Gastrocnemius medialis (tissue), 4 donors: ENCODE results near the gene SLC34A3. TPM values are rescaled to one million over a fixed set of nuclear protein-coding genes. Genes with fewer than 3 reads are reported as not detected.

Experiments
- ATAC-seq, 2 donors: fragments of 150-250 bp; one replicate each; pipeline ENCODE4 v1.9.1; 2016
- DNase-seq, 2 donors: peaks; one replicate each; pipeline ENCODE4 v3.0.0-alpha.2; 2019
- H3K27ac ChIP-seq, 4 donors: fragments of 200-600 bp; sonication (generic); 1 replicate in 1 of 4; 2 replicates in 3 of 4; pipeline ENCODE4 v1.5.1; 2016 to 2018; ENCODE audit warnings: mild to moderate bottlenecking in 2 of 4, moderate library complexity in 1 of 4
- H3K27me3 ChIP-seq, 3 donors: fragments of 200-600 bp; sonication (generic) in 2 of 3; 1 replicate in 1 of 3; 2 replicates in 2 of 3; pipeline versions ENCODE4 v1.5.1 to v1.6.0; 2016 to 2019; ENCODE audit warnings: mild to moderate bottlenecking in 1 of 3, moderate library complexity in 1 of 3
- H3K36me3 ChIP-seq, 2 donors: fragments of 200-600 bp; sonication (generic) in 1 of 2; one replicate each; pipeline ENCODE4 v1.5.1; 2017 to 2018
- H3K4me1 ChIP-seq, 2 donors: fragments of 200-600 bp; sonication (generic) in 1 of 2; one replicate each; pipeline ENCODE4 v1.5.1; 2016 to 2017; ENCODE audit warnings: mild to moderate bottlenecking in 2 of 2
- H3K4me3 ChIP-seq, 4 donors: fragments of 200-600 bp; sonication (generic) in 3 of 4; 1 replicate in 1 of 4; 2 replicates in 3 of 4; pipeline ENCODE4 v1.5.1; 2016 to 2019; ENCODE audit warnings: mild to moderate bottlenecking in 2 of 4
- H3K9me3 ChIP-seq, 3 donors: fragments of 200-600 bp; sonication (generic) in 2 of 3; 1 replicate in 1 of 3; 2 replicates in 2 of 3; pipeline ENCODE4 v1.5.1; 2016 to 2019
- POLR2A ChIP-seq, 2 donors: fragments of 450-650 bp; IDR thresholded peaks; one replicate each; pipeline ENCODE4 v1.6.1; 2017; ENCODE audit warnings: antibody characterized with exemption in 2 of 2, mild to moderate bottlenecking in 2 of 2, moderate library complexity in 2 of 2
- in situ Hi-C, 4 donors: fragments of 200-750 bp; cut with MboI; loops; one replicate each; pipeline versions ENCODE4 v1.15.0 to v1.8.0; 2017; ENCODE audit warnings: low sequenced_read_pairs in 4 of 4
- intact Hi-C: fragments of 100-400 bp; cut with DNase I; formaldehyde crosslinking; loops from one replicate; pipeline ENCODE4 v1.15.1; 2023; ENCODE audit warnings: low total_unique reads
- total RNA-seq, 4 donors: library from RNA; depleted of rRNA; stranded (reverse); fragments of >200 nt; gene quantifications; one replicate each; pipeline versions ENCODE4 v1.1.0 to v1.2.3, GENCODE V29; 2016
- TF ChIP-seq, protein P1 (sequence below), 5 experiments: fragments of 450-650 bp in 3 of 5; fragments of 200-600 bp in 2 of 5; sonication (generic) in 2 of 5; IDR thresholded peaks in 4 of 5; conservative IDR thresholded peaks in 1 of 5; 1 replicate in 4 of 5; 2 replicates in 1 of 5; pipeline ENCODE4 v1.5.1; 2016 to 2019; ENCODE audit warnings: antibody characterized with exemption in 5 of 5, mild to moderate bottlenecking in 3 of 5, moderate library complexity in 3 of 5

Gene SLC34A3
- total RNA-seq, 4 donors from 2014 or later = not detected

DNA sequence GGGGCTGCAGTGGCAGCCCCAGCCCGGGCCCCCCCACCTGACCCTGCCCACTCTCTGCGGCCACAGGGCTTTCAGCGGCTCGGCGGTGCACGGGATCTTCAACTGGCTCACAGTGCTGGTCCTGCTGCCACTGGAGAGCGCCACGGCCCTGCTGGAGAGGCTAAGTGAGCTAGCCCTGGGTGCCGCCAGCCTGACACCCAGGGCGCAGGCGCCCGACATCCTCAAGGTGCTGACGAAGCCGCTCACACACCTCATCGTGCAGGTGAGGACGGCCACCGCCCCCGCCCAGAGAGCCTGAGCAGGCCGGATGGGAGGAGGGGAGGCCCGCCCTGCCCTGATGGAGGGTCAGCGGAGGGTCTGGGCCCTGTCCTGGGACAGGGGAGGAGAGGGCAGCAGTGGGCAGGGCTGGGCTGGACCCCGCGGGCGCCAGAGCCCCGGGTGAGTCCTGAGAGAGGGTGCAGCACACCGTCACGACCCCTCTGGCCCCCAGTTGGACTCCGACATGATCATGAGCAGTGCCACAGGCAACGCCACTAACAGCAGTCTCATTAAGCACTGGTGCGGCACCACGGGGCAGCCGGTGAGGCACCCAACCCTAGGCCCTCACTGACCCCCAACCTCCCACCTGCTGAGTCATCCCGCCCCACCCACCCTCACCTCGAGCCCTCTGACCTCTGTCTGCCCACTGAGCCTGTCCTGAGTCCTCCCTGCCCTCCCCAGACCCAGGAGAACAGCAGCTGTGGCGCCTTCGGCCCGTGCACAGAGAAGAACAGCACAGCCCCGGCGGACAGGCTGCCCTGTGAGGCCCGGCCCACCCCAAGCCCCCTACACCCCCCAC, 2.7 kb downstream of the SLC34A3 start:
- Histone ChIP-seq H3K4me1 (peaks cover 23 to 31% of the 10 kb centered on the region in 2 donors), H3K36me3 (no peaks in the 10 kb centered on the region), H3K4me3 (no peak overlapping the region), H3K9me3 (no peaks in the 10 kb centered on the region), H3K27ac (no peak overlapping the region), H3K27me3 (peaks cover 21 to 47% (median 26%) of the 10 kb centered on the region in 3 donors)
- DNase-seq (no peak), ATAC-seq (no peak)
- in situ Hi-C loops = loop anchor here in 2 of 4 donors (10.0 kb wide), 1 partner anchor 119 kb away; the partner anchor contains the start of gene DPP7 (in 2 of the 2)
- TF ChIP-seq, protein P1, sequence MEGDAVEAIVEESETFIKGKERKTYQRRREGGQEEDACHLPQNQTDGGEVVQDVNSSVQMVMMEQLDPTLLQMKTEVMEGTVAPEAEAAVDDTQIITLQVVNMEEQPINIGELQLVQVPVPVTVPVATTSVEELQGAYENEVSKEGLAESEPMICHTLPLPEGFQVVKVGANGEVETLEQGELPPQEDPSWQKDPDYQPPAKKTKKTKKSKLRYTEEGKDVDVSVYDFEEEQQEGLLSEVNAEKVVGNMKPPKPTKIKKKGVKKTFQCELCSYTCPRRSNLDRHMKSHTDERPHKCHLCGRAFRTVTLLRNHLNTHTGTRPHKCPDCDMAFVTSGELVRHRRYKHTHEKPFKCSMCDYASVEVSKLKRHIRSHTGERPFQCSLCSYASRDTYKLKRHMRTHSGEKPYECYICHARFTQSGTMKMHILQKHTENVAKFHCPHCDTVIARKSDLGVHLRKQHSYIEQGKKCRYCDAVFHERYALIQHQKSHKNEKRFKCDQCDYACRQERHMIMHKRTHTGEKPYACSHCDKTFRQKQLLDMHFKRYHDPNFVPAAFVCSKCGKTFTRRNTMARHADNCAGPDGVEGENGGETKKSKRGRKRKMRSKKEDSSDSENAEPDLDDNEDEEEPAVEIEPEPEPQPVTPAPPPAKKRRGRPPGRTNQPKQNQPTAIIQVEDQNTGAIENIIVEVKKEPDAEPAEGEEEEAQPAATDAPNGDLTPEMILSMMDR (IDR thresholded peaks at IDR 0.05 in 4 of 5, conservative IDR thresholded peaks at IDR 0.05 in 1 of 5) = no peak
- no peak for TF ChIP-seq POLR2A (IDR thresholded peaks at IDR 0.05)
- intact Hi-C loops = loop anchor here (10.0 kb wide), 1 partner anchor 449 kb away; no protein-coding TSS in a partner anchor

DNA sequence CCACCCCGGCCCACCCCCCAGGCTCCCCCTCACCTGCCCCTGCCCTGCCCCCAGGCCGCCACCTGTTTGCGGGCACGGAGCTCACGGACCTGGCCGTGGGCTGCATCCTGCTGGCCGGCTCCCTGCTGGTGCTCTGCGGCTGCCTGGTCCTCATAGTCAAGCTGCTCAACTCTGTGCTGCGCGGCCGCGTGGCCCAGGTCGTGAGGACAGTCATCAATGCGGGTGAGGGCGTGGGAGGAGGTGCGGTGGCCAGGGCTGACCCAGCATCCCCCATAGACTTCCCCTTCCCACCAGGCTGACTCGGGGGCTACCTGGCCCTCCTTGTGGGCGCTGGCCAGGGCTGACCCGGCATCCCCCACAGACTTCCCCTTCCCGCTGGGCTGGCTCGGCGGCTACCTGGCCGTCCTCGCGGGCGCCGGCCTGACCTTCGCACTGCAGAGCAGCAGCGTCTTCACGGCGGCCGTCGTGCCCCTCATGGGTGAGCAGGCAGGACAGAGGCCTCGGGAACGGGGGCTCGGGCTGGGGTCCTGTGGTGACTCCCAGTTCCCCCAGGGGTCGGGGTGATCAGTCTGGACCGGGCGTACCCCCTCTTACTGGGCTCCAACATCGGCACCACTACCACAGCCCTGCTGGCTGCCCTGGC, 3.5 kb downstream of the SLC34A3 start:
- in situ Hi-C loops (loop anchor here in 2 of 4 donors (10.0 kb wide), 1 partner anchor 119 kb away; the partner anchor contains the start of gene DPP7 (in 2 of the 2)), intact Hi-C loops (loop anchor here (10.0 kb wide), 1 partner anchor 449 kb away; no protein-coding TSS in a partner anchor)
- ATAC-seq = no peak
- TF ChIP-seq, protein P1 (IDR thresholded peaks at IDR 0.05 in 4 of 5, conservative IDR thresholded peaks at IDR 0.05 in 1 of 5) = no peak
- no peak for TF ChIP-seq POLR2A (IDR thresholded peaks at IDR 0.05)
- Histone ChIP-seq H3K27ac (no peak overlapping the region), H3K4me1 (peaks cover 32 to 39% of the 10 kb centered on the region in 2 donors), H3K4me3 (no peak overlapping the region), H3K9me3 (no peaks in the 10 kb centered on the region), H3K27me3 (peaks cover 12 to 39% (median 19%) of the 10 kb centered on the region in 3 donors), H3K36me3 (no peaks in the 10 kb centered on the region)
- no peak for DNase-seq

DNA sequence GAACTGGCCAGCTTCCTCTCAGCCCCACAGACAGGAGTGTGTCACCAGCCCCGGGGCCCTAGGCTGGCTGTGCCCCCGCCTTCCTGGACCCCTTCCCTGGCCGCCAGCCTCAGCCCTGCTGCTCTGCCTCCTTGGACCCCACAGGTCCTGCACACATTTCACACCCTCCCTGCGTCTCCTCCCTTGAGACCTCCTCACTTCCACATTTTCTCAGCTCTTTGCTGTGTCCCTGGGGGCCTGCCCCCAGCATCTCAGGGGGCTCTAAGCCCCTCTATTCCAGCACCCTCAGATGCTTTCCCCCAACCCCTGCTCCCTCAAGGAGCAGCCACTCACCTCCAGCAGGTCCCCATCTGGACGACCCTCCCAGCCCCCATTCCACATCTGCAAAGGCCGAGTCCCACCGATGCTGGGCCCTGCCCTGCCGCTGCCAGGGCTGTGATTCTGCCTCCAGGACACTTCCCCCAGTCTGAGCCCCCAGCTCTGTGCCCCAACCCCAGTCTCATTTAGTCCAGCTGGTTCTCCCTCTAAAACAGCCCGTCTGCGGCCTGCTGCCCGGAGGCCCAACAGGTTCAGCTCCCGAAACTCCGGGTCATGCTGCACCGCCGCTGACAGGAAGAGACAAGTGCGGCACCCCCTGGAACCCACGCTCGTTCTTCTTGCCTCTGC, 4.2 kb downstream of the SLC34A3 start:
- H3K4me3 ChIP-seq = no peak overlapping the region
- in situ Hi-C loops (loop anchor here in 2 of 4 donors (10.0 kb wide), 1 partner anchor 120 kb away; the partner anchor contains the start of gene DPP7 (in 2 of the 2)), intact Hi-C loops (loop anchor here (10.0 kb wide), 1 partner anchor 450 kb away; no protein-coding TSS in a partner anchor)
- peaks cover 38 to 45% of the 10 kb centered on the region in 2 donors for H3K4me1 ChIP-seq
- no peak for ATAC-seq
- TF ChIP-seq, protein P1 (IDR thresholded peaks at IDR 0.05 in 4 of 5, conservative IDR thresholded peaks at IDR 0.05 in 1 of 5) = no peak
- no peak for TF ChIP-seq POLR2A (IDR thresholded peaks at IDR 0.05)
- no peaks in the 10 kb centered on the region for H3K36me3 ChIP-seq
- no peak overlapping the region for H3K27ac ChIP-seq
- H3K27me3 ChIP-seq = peaks cover 5 to 32% (median 13%) of the 10 kb centered on the region in 3 donors
- DNase-seq = no peak
- H3K9me3 ChIP-seq = no peaks in the 10 kb centered on the region

DNA sequence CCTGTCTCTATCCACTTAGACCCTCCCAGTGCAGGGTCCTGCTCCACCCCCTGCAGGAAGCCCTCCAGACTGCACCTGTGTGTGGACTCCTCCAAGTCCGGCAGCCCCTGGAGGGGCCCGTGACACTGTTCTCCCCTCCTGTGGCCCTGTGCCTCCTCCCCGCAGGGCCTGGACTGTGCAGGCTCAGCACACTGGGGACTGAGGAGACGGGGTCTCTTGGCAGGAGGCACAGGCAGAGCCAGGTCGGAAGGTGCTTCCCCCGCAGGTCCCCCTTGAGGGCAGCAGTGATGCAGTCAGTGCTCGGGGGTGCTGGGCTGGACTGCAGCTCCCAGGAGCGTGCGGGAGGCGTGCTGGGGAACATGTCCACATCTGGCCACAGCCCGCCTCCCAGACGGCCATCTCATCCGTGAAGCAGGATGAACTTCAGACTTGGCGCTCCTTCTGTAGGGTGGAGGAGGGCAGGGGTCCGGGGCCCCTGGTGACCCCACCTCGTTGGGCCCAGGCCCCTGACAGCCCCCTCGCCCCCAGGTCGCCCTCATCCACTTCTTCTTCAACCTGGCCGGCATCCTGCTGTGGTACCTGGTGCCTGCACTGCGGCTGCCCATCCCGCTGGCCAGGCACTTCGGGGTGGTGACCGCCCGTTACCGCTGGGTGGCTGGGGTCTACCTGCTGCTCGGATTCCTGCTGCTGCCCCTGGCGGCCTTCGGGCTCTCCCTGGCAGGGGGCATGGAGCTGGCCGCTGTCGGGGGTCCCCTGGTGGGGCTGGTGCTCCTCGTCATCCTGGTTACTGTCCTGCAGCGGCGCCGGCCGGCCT, 4.9 kb downstream of the SLC34A3 start:
- peaks cover 38 to 47% of the 10 kb centered on the region in 2 donors for H3K4me1 ChIP-seq
- H3K27me3 ChIP-seq = peaks cover 3 to 25% (median 6%) of the 10 kb centered on the region in 3 donors
- DNase-seq = no peak
- H3K36me3 ChIP-seq = no peaks in the 10 kb centered on the region
- ATAC-seq = no peak
- no peak overlapping the region for H3K27ac ChIP-seq
- no peak for TF ChIP-seq POLR2A (IDR thresholded peaks at IDR 0.05)
- TF ChIP-seq, protein P1 (IDR thresholded peaks at IDR 0.05 in 4 of 5, conservative IDR thresholded peaks at IDR 0.05 in 1 of 5) = no peak
- H3K4me3 ChIP-seq = peak overlapping the region; percentile 34 to 50 (median 41)
- in situ Hi-C loops (loop anchor here in 2 of 4 donors (10.0 kb wide), 1 partner anchor 121 kb away; the partner anchor contains the start of gene DPP7 (in 2 of the 2)), intact Hi-C loops (loop anchor here (2.0 to 10.0 kb wide), 2 partner anchors 27 to 451 kb away; no protein-coding TSS in a partner anchor)
- H3K9me3 ChIP-seq = no peaks in the 10 kb centered on the region
